AG09319 (cell line): ENCODE results near the gene NEUROG3.
A peak's percentile ranks its signal among the peaks of the same experiment; 100 is the strongest.

Experiments
- DNase-seq: peaks from one replicate; pipeline ENCODE4 v3.0.0-alpha.2; 2010; ENCODE audit warnings: low read depth; ENCODE audit errors: extremely low read depth
- TF ChIP-seq, protein P1 (sequence below): IDR thresholded peaks from 2 replicates; pipeline ENCODE4 v1.5.1; 2011; ENCODE audit warnings: low read depth, mild to moderate bottlenecking, inconsistent platforms, low read length, moderate library complexity

NEUROG3 gene

DNA sequence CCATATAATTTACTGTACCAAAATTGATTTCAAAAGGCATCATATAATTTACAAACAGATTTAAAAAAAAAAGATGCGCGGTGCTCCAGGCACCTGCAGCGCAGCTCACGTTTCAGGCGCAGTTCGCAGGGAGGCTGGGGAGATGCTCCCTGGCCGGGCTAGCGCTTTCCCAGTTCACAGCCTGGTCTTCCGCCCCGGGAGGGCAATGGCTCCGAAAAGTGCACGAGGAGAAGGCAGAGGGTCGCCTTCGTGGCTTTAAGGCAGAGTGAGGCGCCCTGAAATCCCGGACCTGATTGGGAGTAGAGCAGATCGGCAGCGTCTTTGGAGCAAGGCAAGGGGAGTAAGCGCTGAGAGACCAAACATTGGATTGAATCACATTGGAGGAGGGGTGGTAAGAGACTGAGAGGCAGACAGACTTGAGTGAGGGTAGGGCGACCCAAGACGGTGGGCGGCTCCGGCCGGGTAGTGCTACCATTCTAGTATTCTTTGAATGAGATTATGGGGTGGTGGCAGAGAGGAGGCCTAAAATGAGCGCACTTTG, 1.5 kb downstream of the NEUROG3 start:
- TF ChIP-seq, protein P1, sequence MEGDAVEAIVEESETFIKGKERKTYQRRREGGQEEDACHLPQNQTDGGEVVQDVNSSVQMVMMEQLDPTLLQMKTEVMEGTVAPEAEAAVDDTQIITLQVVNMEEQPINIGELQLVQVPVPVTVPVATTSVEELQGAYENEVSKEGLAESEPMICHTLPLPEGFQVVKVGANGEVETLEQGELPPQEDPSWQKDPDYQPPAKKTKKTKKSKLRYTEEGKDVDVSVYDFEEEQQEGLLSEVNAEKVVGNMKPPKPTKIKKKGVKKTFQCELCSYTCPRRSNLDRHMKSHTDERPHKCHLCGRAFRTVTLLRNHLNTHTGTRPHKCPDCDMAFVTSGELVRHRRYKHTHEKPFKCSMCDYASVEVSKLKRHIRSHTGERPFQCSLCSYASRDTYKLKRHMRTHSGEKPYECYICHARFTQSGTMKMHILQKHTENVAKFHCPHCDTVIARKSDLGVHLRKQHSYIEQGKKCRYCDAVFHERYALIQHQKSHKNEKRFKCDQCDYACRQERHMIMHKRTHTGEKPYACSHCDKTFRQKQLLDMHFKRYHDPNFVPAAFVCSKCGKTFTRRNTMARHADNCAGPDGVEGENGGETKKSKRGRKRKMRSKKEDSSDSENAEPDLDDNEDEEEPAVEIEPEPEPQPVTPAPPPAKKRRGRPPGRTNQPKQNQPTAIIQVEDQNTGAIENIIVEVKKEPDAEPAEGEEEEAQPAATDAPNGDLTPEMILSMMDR, result no peak
- no peak for DNase-seq

DNA sequence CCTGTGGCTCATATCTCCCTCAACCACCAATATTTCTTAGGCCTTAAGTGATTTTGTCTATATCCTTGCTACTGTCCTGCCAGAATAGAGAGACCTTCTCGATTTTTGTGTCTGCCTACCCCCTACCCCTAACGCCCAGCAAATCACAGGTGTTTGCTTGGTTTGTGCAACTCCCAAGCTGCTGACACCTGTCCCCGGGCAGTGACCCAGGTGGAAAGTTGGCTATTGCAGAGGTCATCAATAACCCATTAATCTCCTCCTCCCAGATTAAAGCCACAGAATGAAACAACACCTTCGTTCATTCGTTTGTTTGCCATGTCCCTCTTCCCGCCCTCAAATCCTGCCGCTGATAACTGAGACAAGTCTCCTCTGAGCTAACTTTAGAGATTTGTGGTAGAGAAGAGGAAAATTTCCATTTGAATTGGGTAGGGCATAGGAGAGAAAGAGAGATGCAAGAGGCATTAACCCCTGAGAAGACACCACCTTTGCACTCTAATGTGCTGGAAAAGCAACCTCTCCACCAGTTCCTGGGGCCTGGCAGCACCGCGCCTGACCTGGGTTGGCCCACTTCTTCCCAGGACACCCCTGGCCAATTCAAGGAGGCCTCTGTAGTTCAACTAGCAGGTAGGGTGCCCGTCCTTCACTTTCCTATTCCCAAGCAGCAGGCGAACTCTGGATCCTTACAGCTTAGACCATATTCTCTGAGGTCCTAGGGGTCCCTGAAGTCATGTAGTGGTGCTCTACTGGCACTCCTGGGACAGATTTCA, 3.0 kb downstream of the NEUROG3 start:
- no peak for DNase-seq
- TF ChIP-seq, protein P1, result no peak

DNA sequence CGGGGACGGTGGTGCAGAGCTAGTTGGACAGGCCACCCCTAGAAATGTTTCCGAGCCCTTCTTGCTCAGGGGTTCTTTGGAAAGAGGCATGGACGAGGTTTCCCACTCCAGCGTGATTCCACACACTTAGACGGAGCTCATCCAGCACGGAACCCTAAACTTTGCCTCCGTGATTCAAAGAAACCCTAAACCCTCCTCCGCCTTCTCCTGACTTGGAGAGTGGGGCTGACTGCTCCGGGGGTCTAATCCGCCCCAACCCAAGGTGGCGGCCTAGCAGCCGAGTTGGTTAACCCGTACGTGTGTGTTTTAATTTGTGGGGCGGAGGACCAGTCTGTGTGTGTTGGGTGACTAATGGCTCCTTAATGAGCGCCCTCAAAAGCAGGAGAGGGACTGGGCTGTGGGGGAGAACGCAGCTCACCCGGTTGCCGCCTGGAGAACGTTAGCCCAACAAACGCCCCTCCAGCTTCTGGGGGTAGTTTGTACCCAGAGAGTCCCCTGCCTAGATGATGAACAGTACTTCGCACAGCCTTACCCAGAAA, 3.8 kb downstream of the NEUROG3 start:
- TF ChIP-seq, protein P1, result no peak

DNA sequence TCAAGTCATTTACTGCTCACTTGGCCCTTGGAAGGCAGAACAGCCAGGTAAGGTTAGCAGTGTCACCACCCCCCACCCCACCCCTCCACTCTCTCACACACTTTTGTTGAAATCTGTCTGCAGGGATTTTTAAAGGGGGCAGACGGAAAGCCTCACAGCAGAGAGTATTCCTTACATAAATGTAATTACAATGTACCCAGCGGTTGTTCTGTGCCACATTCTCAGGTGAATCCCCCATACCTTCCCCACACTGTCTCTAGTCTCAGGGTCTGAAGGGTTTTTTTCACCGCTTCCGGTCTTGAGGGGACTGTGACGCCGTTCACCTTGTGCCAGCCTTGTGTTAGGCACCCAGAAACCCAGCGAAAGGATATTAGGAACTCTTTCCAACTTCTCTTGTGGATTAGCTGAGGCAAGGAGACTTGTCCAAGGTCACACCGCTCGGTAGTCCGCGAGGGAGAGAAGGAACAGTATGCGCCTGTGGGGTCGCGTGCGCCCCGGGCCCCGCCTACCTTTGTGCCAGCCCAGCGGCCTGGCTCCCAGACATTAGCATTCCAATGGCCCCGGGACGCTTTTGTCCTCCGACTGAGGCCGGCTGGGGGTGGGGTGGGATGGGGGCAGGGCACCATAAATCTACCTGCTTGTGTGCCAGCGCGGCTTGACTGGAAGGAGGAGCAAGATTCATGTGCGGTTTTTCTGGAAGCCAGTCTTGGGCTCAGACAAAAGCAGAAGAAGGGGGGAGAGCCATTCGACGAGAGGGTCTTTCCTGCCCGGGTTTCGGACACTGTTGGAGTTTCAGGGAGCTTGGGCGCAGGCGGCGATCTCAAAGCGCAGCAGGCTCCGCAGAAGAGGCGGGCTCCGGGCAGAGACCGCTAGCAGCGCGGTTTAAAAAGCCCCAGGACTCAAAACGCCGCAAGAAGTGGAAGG, 4.5 kb downstream of the NEUROG3 start:
- DNase-seq, result no peak
- TF ChIP-seq, protein P1, result no peak

More for the DNA sequence above, 3.8 kb downstream of the NEUROG3 start:
- DNase-seq, result no peak

DNA sequence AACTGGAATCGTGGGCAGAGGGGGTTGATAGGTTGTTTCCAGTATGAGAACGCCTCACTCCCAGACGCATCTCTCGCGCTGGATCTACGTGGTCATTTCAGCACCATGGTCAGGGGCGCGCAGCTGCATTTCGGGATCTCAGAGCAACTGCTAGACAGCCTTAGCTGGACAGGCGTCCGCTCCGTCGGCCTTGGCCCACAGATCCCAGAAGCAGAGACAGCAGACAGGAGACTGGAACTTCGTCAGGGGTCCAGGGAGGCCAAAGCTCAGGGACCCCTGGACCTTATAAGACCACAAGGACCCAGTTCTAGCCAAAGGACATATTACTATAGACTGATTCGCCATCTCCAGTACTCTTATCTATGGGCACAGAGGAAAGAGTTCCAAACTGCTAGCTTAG, 5.3 kb downstream of the NEUROG3 start:
- TF ChIP-seq, protein P1, result no peak
- DNase-seq, result peak; percentile 8

DNA sequence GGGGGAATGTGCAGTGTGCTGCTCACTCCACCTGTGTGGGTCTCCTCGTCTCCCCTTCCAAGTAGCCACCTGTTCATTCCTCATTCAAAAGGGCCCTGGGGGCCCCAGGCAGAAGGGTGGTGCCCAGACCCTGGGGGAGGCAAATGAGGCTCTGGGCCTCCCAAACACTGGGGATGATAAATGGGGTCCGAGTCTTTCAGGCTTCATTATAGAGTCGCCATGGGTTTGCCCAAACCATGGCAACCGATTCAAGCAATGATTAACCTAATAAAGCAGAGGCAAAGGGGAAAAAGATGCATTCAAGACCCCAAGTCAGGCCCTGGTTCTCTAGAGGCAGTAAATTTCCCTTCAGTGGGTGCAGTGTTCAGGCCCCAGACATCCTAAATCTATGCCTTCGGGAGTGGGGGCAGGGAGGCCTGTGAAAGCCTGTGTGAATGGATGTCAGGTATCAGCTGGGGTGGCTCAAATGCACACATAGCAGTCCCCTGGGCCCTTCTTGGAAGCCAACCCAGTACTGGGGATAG, 10.4 kb downstream of the NEUROG3 start:
- no peak for DNase-seq
- TF ChIP-seq, protein P1, result no peak
